ENCODE data around the gene SUPT6H. TPM values are rescaled to one million over a fixed set of nuclear protein-coding genes. Genes with fewer than 3 reads are reported as not detected.

Gene SUPT6H
- total and polyA plus RNA-seq, 2 experiments from 2014 or later = 32.6 to 50.8 TPM

DNA sequence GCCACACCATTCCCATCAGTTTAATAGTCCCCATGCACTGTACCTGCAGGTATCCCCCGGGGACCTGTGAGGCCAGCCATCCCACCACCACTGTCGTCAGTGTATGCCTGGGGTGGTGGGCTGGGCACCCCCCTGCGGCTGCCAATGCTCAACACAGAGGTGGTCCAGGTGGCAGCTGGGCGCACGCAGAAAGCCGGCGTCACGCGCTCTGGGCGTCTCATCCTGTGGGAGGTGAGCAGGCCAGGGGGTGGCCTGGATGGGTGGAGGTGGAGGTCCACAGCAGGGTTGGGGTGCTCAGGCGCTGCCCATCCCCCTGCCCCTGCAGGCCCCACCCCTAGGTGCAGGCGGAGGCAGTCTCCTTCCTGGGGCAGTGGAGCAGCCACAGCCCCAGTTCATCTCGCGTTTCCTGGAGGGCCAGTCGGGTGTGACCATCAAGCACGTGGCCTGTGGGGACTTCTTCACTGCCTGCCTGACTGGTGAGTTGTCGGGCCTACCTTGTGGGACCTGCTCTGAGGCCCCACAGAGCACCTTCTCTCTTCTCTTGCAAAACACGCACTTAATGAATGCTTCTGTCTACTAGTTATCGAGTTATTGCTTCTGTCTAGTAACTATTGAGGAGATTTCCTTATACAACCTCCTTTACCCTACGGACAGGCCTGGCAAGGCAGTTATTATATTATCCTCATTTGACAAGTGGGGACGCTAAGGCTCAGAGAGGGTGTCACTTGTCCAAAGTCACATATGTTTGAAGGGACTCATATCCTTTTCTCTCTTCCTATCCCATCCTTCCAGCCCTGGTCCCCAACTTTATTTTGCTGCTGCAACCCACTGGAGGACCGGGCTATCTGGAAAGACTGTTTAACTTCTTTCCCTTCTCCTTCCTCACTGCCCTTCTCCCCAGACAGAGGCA lies 76.0 kb downstream of the SUPT6H start:
- Histone ChIP-seq H3K79me2 (peaks cover 4% of the 10 kb centered on the region), H3K9me3 (ENCODE audit: low read depth) (no peaks in the 10 kb centered on the region), H3K4me1 (ENCODE audit: insufficient read depth) (peaks cover 9% of the 10 kb centered on the region), H3K27ac (no peak overlapping the region), H3K27me3 (no peaks in the 10 kb centered on the region), H3K4me3 (no peak overlapping the region), H2AFZ (no peak overlapping the region), H4K20me1 (ENCODE audit: insufficient read depth, poor library complexity, severe bottlenecking) (no peaks in the 10 kb centered on the region), H3K4me2 (no peak overlapping the region), H3K9me2 (replicated peaks; ENCODE audit: insufficient read depth) (no peaks in the 10 kb centered on the region), H3K36me3 (replicated peaks; ENCODE audit: insufficient read depth, low read depth) (no peaks in the 10 kb centered on the region)
- TF ChIP-seq EZH2phosphoT487 (IDR thresholded peaks at IDR 0.05; ENCODE audit: low read depth, severe bottlenecking, unreplicated experiment) = no peak
- TF ChIP-seq EZH2 (IDR thresholded peaks at IDR 0.05; ENCODE audit: borderline replicate concordance) = no peak
- TF ChIP-seq, protein P1, sequence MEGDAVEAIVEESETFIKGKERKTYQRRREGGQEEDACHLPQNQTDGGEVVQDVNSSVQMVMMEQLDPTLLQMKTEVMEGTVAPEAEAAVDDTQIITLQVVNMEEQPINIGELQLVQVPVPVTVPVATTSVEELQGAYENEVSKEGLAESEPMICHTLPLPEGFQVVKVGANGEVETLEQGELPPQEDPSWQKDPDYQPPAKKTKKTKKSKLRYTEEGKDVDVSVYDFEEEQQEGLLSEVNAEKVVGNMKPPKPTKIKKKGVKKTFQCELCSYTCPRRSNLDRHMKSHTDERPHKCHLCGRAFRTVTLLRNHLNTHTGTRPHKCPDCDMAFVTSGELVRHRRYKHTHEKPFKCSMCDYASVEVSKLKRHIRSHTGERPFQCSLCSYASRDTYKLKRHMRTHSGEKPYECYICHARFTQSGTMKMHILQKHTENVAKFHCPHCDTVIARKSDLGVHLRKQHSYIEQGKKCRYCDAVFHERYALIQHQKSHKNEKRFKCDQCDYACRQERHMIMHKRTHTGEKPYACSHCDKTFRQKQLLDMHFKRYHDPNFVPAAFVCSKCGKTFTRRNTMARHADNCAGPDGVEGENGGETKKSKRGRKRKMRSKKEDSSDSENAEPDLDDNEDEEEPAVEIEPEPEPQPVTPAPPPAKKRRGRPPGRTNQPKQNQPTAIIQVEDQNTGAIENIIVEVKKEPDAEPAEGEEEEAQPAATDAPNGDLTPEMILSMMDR (IDR thresholded peaks at IDR 0.05; ENCODE audit: poor library complexity) = no peak
- WGBS (ENCODE audit: low lambda C conversion rate, missing lambda C conversion rate) = 92% methylated on average over 18 of the region's 22 CpGs
- DNase-seq (ENCODE audit: low spot score) = no peak

DNA sequence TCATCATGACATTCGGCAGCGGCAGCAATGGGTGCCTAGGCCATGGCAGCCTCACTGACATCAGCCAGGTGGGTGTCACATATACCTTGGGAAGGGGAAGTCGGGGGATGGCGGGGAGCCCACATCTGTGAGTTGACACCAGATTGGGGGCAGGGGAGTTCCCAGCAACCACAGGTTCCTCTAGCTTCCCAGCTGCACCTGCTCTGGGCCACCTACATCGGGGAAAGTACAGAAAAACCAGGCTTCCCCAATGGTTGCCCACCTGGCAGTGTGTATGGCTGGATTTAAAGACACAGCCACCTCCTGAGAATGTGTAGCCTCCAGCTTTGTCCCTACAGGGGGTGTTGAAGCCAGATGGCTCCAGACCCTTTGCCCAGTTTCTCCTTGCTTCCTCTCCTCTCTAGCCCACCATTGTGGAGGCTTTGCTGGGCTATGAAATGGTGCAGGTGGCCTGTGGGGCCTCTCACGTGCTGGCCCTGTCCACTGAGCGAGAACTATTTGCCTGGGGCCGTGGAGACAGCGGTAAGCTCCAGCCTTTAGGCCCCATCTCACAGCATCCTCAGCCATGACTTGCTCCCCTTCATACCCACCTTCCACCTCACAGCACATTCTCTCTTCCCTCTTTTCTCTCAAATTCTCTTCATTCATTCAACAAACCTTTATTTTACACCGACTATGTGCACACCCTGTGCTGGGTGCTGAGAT lies 76.8 kb downstream of the SUPT6H start:
- Histone ChIP-seq H3K9me3 (ENCODE audit: low read depth) (no peaks in the 10 kb centered on the region), H3K79me2 (peaks cover 4% of the 10 kb centered on the region), H3K4me2 (no peak overlapping the region), H3K36me3 (replicated peaks; ENCODE audit: insufficient read depth, low read depth) (no peaks in the 10 kb centered on the region), H3K4me1 (ENCODE audit: insufficient read depth) (peaks cover 9% of the 10 kb centered on the region), H3K27ac (no peak overlapping the region), H2AFZ (no peak overlapping the region), H3K27me3 (no peaks in the 10 kb centered on the region), H3K4me3 (no peak overlapping the region), H3K9me2 (replicated peaks; ENCODE audit: insufficient read depth) (no peaks in the 10 kb centered on the region), H4K20me1 (ENCODE audit: insufficient read depth, poor library complexity, severe bottlenecking) (no peaks in the 10 kb centered on the region)
- 91% methylated on average over 10 of the region's 10 CpGs for WGBS (ENCODE audit: low lambda C conversion rate, missing lambda C conversion rate)
- no peak for DNase-seq (ENCODE audit: low spot score)
- TF ChIP-seq EZH2 (IDR thresholded peaks at IDR 0.05; ENCODE audit: borderline replicate concordance) (no peak), EZH2phosphoT487 (IDR thresholded peaks at IDR 0.05; ENCODE audit: low read depth, severe bottlenecking, unreplicated experiment) (no peak)
- TF ChIP-seq, protein P1 (IDR thresholded peaks at IDR 0.05; ENCODE audit: poor library complexity) = no peak

DNA sequence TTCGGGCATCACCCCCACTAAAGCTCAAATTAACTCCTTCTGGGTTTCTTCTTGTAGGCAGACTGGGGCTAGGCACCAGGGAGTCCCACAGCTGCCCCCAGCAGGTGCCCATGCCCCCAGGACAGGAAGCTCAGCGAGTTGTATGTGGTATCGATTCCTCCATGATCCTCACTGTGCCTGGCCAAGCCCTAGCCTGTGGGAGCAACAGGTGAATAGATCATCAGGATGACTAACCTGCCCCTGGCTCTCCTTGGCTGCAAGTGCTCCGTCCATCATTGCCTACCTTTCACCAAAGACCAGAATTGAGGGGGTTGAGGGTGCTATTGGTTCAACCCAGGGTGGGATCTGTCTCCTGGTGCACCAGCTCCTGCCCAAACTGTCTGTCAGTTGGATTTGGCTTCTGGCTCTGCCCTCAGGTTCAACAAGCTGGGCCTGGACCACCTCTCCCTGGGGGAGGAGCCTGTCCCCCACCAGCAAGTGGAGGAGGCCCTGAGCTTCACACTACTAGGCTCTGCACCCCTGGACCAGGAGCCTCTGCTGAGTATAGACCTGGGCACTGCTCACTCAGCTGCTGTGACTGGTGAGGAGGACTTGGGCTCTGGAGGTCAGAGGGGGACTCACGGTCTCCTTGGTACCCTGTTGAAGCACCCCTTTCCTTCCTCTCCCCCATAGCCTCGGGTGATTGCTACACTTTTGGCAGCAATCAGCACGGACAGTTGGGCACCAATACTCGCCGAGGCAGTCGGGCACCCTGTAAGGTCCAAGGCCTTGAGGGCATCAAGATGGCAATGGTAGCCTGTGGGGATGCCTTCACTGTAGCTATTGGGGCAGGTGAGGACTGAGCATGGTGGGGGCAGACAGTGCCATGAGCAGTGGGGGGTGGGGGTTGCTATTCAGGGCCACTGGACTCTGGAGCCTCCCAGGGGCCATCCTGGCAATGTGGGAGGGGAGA lies 78.7 kb downstream of the SUPT6H start:
- Histone ChIP-seq H3K36me3 (replicated peaks; ENCODE audit: insufficient read depth, low read depth) (no peaks in the 10 kb centered on the region), H3K9me2 (replicated peaks; ENCODE audit: insufficient read depth) (no peaks in the 10 kb centered on the region), H3K79me2 (peaks cover 21% of the 10 kb centered on the region), H3K27me3 (no peaks in the 10 kb centered on the region), H2AFZ (no peak overlapping the region), H3K4me3 (no peak overlapping the region), H3K4me1 (ENCODE audit: insufficient read depth) (peaks cover 11% of the 10 kb centered on the region), H3K27ac (no peak overlapping the region), H3K4me2 (no peak overlapping the region), H3K9me3 (ENCODE audit: low read depth) (no peaks in the 10 kb centered on the region), H4K20me1 (ENCODE audit: insufficient read depth, poor library complexity, severe bottlenecking) (peaks cover 2% of the 10 kb centered on the region)
- TF ChIP-seq EZH2 (IDR thresholded peaks at IDR 0.05; ENCODE audit: borderline replicate concordance) (no peak), EZH2phosphoT487 (IDR thresholded peaks at IDR 0.05; ENCODE audit: low read depth, severe bottlenecking, unreplicated experiment) (no peak)
- TF ChIP-seq, protein P1 (IDR thresholded peaks at IDR 0.05; ENCODE audit: poor library complexity) = no peak
- no peak for DNase-seq (ENCODE audit: low spot score)
- 95% methylated on average over 10 of the region's 10 CpGs for WGBS (ENCODE audit: low lambda C conversion rate, missing lambda C conversion rate)

Measured in hepatocyte (in vitro differentiated cells).